GM11168 (cell line): ENCODE data around the gene RRN3.
"Not testable (repeated sequence)": the region's sequence is repeated elsewhere in the genome, so short reads cannot be mapped to it uniquely, and the experiment has no call there.

Source experiments
- in situ Hi-C: fragments of 300-500 bp; cut with MboI; formaldehyde crosslinking; loops from one replicate; pipeline ENCODE4 v1.12.0; 2022; ENCODE audit warnings: low sequenced_read_pairs; ENCODE audit not compliant: unreplicated experiment

RRN3 gene

DNA sequence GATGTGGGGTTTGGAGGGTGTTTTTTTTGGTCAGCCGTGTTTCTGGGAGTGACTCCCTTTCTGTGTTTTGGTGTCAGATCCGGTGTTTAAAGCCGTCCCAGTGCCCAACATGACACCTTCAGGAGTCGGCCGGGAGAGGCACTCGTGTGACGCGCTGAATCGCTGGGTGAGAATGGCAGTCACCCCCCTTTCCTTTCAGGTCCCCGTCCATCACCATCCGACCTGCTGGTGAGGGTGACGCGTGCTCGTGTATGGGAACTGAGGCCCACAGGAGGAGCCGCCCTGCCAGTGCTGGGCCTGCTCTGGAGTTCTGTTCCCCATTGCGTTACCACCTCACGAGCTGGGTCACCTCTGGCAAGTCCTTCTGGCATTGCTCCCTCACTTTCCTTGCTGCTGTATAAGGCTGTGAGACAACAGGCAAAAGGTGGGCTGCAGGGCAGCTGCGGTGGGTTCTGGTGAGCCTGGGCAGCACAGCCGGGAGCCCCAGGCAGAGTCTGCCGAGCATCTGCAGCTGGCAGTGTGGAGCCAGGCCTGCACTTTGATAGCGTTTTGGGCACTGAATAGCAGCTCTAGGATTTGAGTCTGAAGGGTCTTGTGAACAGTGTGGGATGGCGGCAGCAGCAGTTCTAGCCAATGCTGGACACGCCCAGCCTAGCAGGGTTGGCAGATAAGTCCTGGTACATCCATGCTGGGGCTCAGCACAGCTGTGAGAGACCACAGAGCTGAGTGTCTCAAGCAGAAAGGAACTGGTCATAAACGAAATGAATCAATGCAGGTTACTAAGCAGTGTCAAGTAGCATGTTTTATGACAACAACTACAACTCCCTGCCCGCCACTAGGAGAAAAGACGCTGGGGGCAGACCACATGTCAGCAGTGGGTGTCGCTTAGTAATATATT is 65.0 kb downstream of the RRN3 start:
- in situ Hi-C loops: not testable (repeated sequence)

DNA sequence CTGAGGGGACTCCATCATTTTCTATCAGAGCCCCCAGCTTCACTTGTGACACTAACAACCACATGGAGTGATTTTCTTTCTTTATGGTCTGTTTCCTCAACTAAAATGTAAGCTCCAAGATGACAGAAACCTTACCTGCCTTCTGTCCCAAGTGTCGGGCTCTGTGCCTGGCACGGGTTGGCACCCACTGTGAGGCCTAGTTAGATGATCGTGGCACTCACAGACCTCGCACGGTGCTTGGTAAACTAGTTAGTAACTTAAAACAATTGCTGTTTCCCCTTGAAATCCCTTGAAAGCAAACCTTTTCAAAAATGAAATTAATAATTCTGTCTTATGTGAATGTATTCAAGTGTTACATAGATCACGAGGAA is 65.7 kb downstream of the RRN3 start:
- in situ Hi-C loops: not testable (repeated sequence)

- in situ Hi-C loops: not testable (repeated sequence)
These were observed 66.3 kb downstream of the RRN3 start for GRCh38 chr16:15027503-15028344.

GRCh38 chr16:15027051-15027450 is 67.0 kb downstream of the RRN3 start:
- in situ Hi-C loops: not testable (repeated sequence)

GRCh38 chr16:15025234-15025951 is 68.7 kb downstream of the RRN3 start:
- in situ Hi-C loops: not testable (repeated sequence)

DNA sequence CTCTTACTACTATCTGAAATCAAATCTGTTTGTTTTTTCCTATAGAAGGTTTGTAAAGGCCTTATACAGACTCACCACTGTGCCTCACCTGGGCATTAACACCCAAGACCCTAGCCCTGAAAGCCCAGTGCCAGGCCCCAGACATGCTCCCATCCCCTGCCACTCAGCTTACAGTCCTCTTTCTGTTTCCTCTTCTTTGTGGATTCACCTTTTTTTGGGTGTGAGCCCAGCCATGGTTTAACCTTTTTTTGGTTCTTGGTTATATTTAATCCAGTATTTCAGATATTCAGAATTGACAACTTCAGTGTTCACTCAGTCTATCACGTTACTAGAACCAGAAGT is 69.2 kb downstream of the RRN3 start:
- in situ Hi-C loops: not testable (repeated sequence)

- in situ Hi-C loops: not testable (repeated sequence)
These were observed 70.5 kb downstream of the RRN3 start for GRCh38 chr16:15023381-15024077.

DNA sequence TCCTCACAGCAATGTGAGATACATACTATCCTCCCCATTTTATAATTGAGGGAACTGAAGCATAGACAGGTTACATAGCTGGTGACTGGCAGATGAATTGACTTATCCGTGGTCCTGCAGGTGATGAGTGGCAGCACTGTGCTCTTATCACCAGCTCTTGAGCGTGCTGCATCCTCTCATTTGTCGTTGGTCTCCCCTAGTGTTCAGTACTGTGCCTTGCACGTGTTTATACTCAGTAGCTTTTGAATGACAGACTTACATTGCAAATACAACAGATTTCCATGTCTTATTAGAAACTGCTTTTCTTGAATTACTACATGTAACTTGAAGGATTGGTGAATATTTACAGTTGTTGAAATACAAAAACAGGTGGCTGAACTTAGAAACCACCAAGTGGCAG is 71.9 kb downstream of the RRN3 start:
- in situ Hi-C loops: not testable (repeated sequence)

DNA sequence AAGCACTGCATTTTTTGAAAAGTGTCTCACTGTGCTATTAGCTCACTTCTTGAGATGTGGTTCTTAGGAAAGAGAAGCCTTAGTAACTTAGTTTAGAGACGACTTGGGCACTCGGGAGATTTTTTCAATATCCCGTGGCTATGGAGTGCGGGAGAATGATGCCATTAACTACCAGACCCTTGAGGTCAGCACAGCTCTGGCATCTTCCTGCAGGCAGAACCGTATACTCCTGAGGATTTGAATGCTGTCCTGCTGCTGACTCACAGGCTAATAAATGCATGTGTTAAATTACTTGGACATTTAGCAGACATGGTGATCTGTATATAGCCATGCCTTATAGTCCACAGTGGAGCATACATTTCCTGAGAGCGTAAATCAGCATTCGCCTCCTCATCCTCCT is 72.6 kb downstream of the RRN3 start:
- in situ Hi-C loops: not testable (repeated sequence)

- in situ Hi-C loops: not testable (repeated sequence)
These were observed 77.0 kb downstream of the RRN3 start for GRCh38 chr16:15016951-15017580.

- in situ Hi-C loops: not testable (repeated sequence)
These were observed 77.7 kb downstream of the RRN3 start for GRCh38 chr16:15016354-15016753.

DNA sequence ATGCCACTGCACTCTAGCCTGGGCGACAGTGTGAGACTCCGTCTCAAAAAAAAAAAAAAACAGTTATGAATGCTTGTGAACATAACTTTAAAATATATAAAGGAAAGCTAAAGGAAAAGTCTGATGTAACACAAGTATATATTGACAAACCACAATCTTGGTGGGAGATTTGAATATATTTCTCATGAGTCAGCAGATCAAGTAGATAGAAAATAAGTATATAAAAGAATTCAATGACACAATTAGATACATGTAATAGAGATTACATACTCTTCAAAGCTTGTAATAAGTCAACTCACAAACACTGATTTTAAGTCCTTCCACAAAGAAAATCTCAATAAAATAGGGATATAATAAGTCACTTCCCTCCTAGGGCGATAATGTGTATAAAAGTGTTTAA is 78.4 kb downstream of the RRN3 start:
- in situ Hi-C loops: not testable (repeated sequence)

DNA sequence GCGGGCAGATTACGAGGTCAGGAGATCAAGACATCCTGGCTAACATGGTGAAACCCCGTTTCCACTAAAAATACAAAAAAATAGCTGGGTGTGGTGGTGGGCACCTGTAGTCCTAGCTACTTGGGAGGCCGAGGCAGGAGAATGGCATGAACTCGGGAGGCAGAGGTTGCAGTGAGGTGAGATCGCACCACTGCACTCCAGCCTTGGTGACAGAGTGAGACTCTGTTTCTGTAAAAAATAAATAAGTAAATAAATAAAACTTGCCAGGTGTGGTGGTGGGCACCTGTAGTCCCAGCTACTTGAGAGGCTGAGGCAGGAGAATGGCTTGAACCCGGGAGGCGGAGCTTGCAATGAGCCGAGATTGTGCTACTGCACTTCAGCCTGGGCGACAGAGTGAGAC is 81.1 kb downstream of the RRN3 start:
- in situ Hi-C loops: not testable (repeated sequence)
